Panc1 (cell line): ENCODE data around the gene WDR73. TPM values are rescaled to one million over a fixed set of nuclear protein-coding genes. Genes with fewer than 3 reads are reported as not detected.

Source experiments
- ATAC-seq: fragments of 200-7000 bp; cut with Tn5 transposase; 2 replicates; pipeline ENCODE4 v1.9.1; 2020; ENCODE audit warnings: mild to moderate bottlenecking, moderate library complexity
- BruUV-seq: library from RNA; stranded (reverse); fragments of 400-500 nt; replicated peaks from 2 replicates; lab custom pipeline; 2021; lab: Mats Ljungman, UMichigan
- CTCF ChIA-PET: fragments of 300-600 bp; sonication (Branson Sonifier 250); formaldehyde crosslinking; loops from one replicate; lab custom pipeline; 2022; ENCODE audit warnings: antibody characterized with exemption; lab: Charles Lee
- POLR2A ChIA-PET: fragments of 300-600 bp; sonication (Branson Sonifier 250); formaldehyde crosslinking; loops from one replicate; lab custom pipeline; 2022; ENCODE audit warnings: antibody characterized with exemption; lab: Charles Lee
- DNase-seq: peaks from one replicate; pipeline ENCODE4 v3.0.0-alpha.2; 2010; ENCODE audit warnings: low read depth, low spot score
- H3K27ac ChIP-seq: 2 replicates; pipeline ENCODE4 v1.5.1; 2011; ENCODE audit warnings: mild to moderate bottlenecking, low read length, inconsistent platforms
- H3K27me3 ChIP-seq: fragments of 200-500 bp; sonication (Bioruptor generic); 2 replicates; pipeline ENCODE4 v1.6.0; 2014; ENCODE audit warnings: low read length, inconsistent platforms; ENCODE audit not compliant: control insufficient read depth, insufficient read depth
- H3K36me3 ChIP-seq: fragments of 200-500 bp; sonication (Bioruptor generic); 2 replicates; pipeline ENCODE4 v1.5.1; 2014; ENCODE audit warnings: inconsistent platforms, mild to moderate bottlenecking, low read length, moderate library complexity; ENCODE audit not compliant: control insufficient read depth, insufficient read depth
- H3K4me1 ChIP-seq: 2 replicates; pipeline ENCODE4 v1.5.1; 2011; ENCODE audit warnings: inconsistent platforms, mild to moderate bottlenecking, low read length, moderate library complexity; ENCODE audit not compliant: control insufficient read depth, insufficient read depth
- H3K4me3 ChIP-seq, 2 experiments: 2 replicates each; pipeline ENCODE4 v1.5.1; 2011 to 2012; ENCODE audit warnings: low read depth in 2 of 2, low read length in 2 of 2, mild to moderate bottlenecking in 2 of 2, inconsistent platforms in 1 of 2, moderate library complexity in 1 of 2
- H3K9me3 ChIP-seq: fragments of 200-500 bp; sonication (Bioruptor generic); 2 replicates; pipeline ENCODE4 v1.5.1; 2014; ENCODE audit warnings: low read depth, mild to moderate bottlenecking, inconsistent platforms, low read length, moderate library complexity; ENCODE audit not compliant: control insufficient read depth, insufficient read depth
- CTCF ChIP-seq: fragments of 450-650 bp; IDR thresholded peaks from 2 replicates; pipeline ENCODE4 v1.5.1; 2017; ENCODE audit warnings: mild to moderate bottlenecking
- POLR2AphosphoS5 ChIP-seq: IDR thresholded peaks from 2 replicates; pipeline ENCODE4 v1.6.1; 2012; ENCODE audit warnings: mild to moderate bottlenecking, low read depth, low read length, moderate library complexity
- REST ChIP-seq, 2 experiments: IDR thresholded peaks; 2 replicates each; pipeline ENCODE4 v1.6.1; 2011 to 2012; ENCODE audit warnings: low read depth in 2 of 2, control low read depth in 1 of 2, low read length in 1 of 2, mild to moderate bottlenecking in 1 of 2, moderate library complexity in 1 of 2; ENCODE audit not compliant: insufficient read depth in 1 of 2
- SIN3A ChIP-seq: IDR thresholded peaks from 2 replicates; pipeline ENCODE4 v1.6.1; 2012; ENCODE audit warnings: low read depth, mild to moderate bottlenecking, low read length, moderate library complexity, borderline replicate concordance; ENCODE audit not compliant: insufficient read depth
- TCF7L2 ChIP-seq: IDR thresholded peaks from 2 replicates; pipeline ENCODE4 v1.6.1; 2011; ENCODE audit warnings: mild to moderate bottlenecking, low read depth, low read length, inconsistent platforms
- in situ Hi-C: cut with HindIII; loops from 2 replicates; pipeline ENCODE4 v1.10.0; 2016; ENCODE audit warnings: low sequenced_read_pairs, low pct_unique_long_range_greater_than_20kb
- intact Hi-C: fragments of 100-400 bp; cut with micrococcal nuclease; formaldehyde crosslinking; loops from one replicate; pipeline ENCODE4 v1.10.0; 2022; ENCODE audit not compliant: unreplicated experiment
- total RNA-seq: library from RNA; stranded (reverse); gene quantifications from one replicate; pipeline ENCODE4 v1.2.1, GENCODE V29; 2021; ENCODE audit not compliant: unreplicated experiment

WDR73 gene
- total RNA-seq, 1 experiment from 2014 or later = 39.0 TPM

- BruUV-seq = no TSS peak
- no peaks in the 10 kb centered on the region for H3K9me3 ChIP-seq
- POLR2A ChIA-PET = no interaction called here
- CTCF ChIA-PET = interaction anchor here (1.0 kb wide), 1 partner anchor 29 kb away, joined by 8 read pairs; no protein-coding TSS in a partner anchor
- peaks cover 17% of the 10 kb centered on the region for H3K36me3 ChIP-seq
- no peak overlapping the region for H3K4me3 ChIP-seq
- H3K4me1 ChIP-seq = no peaks in the 10 kb centered on the region
- TF ChIP-seq SIN3A (no peak), REST (IDR thresholded peaks at IDR 0.05; ENCODE audit: insufficient read depth in 1 of 2, low read depth in 2 of 2, low read length in 1 of 2) (no peak), POLR2AphosphoS5 (no peak)
- in situ Hi-C loops = no loop called here
- ATAC-seq = no peak
- DNase-seq = no peak
- H3K27ac ChIP-seq = no peak overlapping the region
- H3K27me3 ChIP-seq = no peaks in the 10 kb centered on the region
- intact Hi-C loops = no loop called here
Measured at GRCh38 chr15:84666373-84666772, 12.3 kb upstream of the WDR73 start.

GRCh38 chr15:84661001-84661400 is 6.9 kb upstream of the WDR73 start:
- no peaks in the 10 kb centered on the region for H3K9me3 ChIP-seq
- POLR2A ChIA-PET = interaction anchor here (0.7 kb wide), 1 partner anchor 55 kb away, joined by 4 read pairs; no protein-coding TSS in a partner anchor
- no peak overlapping the region for H3K4me3 ChIP-seq
- BruUV-seq = no TSS peak
- intact Hi-C loops = no loop called here
- ATAC-seq (no peak), DNase-seq (no peak)
- CTCF ChIA-PET = no interaction called here
- no peak overlapping the region for H3K27ac ChIP-seq
- in situ Hi-C loops = no loop called here
- H3K4me1 ChIP-seq = peaks cover 15% of the 10 kb centered on the region
- no peak for TF ChIP-seq SIN3A
- no peak for TF ChIP-seq CTCF
- TF ChIP-seq POLR2AphosphoS5 = no peak
- TF ChIP-seq REST (IDR thresholded peaks at IDR 0.05; ENCODE audit: insufficient read depth in 1 of 2, low read depth in 2 of 2, low read length in 1 of 2) = no peak
- no peak for TF ChIP-seq TCF7L2
- H3K27me3 ChIP-seq = no peaks in the 10 kb centered on the region
- H3K36me3 ChIP-seq = no peaks in the 10 kb centered on the region
